IMR-90 (cell line): ENCODE results near the gene ADAMTS17. TPM values are rescaled to one million over a fixed set of nuclear protein-coding genes. Genes with fewer than 3 reads are reported as not detected.

ENCODE experiments used
- ATAC-seq: fragments of 200-7000 bp; cut with Tn5 transposase; 2 replicates; pipeline ENCODE4 v1.9.1; 2020; ENCODE audit warnings: low read depth, mild to moderate bottlenecking, moderate library complexity
- BruUV-seq: library from RNA; stranded (reverse); fragments of 400-500 nt; replicated peaks from 2 replicates; lab custom pipeline; 2021; lab: Mats Ljungman, UMichigan
- CTCF ChIA-PET: fragments of 300-600 bp; formaldehyde crosslinking; extraction: SDS; loops from one replicate; lab custom pipeline; 2021; ENCODE audit warnings: antibody characterized with exemption; lab: Yijun Ruan, JAX
- POLR2A ChIA-PET: fragments of 300-600 bp; sonication (Branson Sonifier 250); formaldehyde crosslinking; loops from one replicate; lab custom pipeline; 2022; ENCODE audit warnings: antibody characterized with exemption; ENCODE audit not compliant: unreplicated experiment; lab: Charles Lee
- DNase-seq: peaks from one replicate; pipeline ENCODE4 v3.0.0; 2013
- H2AFZ ChIP-seq: replicated peaks from 2 replicates; pipeline ENCODE3; 2013; ENCODE audit warnings: low read length, mild to moderate bottlenecking; ENCODE audit not compliant: poor library complexity
- H2AK5ac ChIP-seq: 2 replicates; pipeline ENCODE4 v1.6.1; 2013; ENCODE audit warnings: low read depth, low read length, inconsistent platforms
- H2AK9ac ChIP-seq: replicated peaks from 2 replicates; pipeline ENCODE3; 2013; ENCODE audit warnings: mild to moderate bottlenecking, low read depth, low read length, moderate library complexity; ENCODE audit not compliant: poor library complexity
- H2BK120ac ChIP-seq: 2 replicates; pipeline ENCODE4 v1.6.1; 2013; ENCODE audit warnings: low read depth, low read length, inconsistent platforms
- H2BK15ac ChIP-seq: 3 replicates; pipeline ENCODE4 v1.6.1; 2013; ENCODE audit warnings: low read depth, low read length, inconsistent platforms
- H2BK20ac ChIP-seq: 2 replicates; pipeline ENCODE4 v1.6.1; 2013; ENCODE audit warnings: low read depth, mild to moderate bottlenecking, inconsistent platforms, low read length, moderate library complexity
- H2BK5ac ChIP-seq: 2 replicates; pipeline ENCODE4 v1.6.1; 2013; ENCODE audit warnings: mild to moderate bottlenecking, low read depth, low read length, inconsistent platforms; ENCODE audit not compliant: poor library complexity, severe bottlenecking
- H3K14ac ChIP-seq: replicated peaks from 2 replicates; pipeline ENCODE4 v1.6.1; 2013; ENCODE audit warnings: low read depth, low read length, inconsistent platforms
- H3K18ac ChIP-seq: 2 replicates; pipeline ENCODE4 v1.6.1; 2013; ENCODE audit warnings: low read depth, low read length, control low read depth
- H3K23ac ChIP-seq: 2 replicates; pipeline ENCODE4 v1.6.1; 2013; ENCODE audit warnings: low read depth, low read length, inconsistent platforms
- H3K27ac ChIP-seq: 2 replicates; pipeline ENCODE4 v1.5.1; 2013; ENCODE audit warnings: mild to moderate bottlenecking, control low read depth, low read length; ENCODE audit not compliant: insufficient read depth
- H3K27me3 ChIP-seq: 2 replicates; pipeline ENCODE4 v1.6.1; 2013; ENCODE audit warnings: low read length; ENCODE audit not compliant: control insufficient read depth, insufficient read depth
- H3K36me3 ChIP-seq: 2 replicates; pipeline ENCODE4 v1.6.1; 2013; ENCODE audit warnings: low read length, mixed read lengths; ENCODE audit not compliant: control insufficient read depth, insufficient read depth
- H3K4ac ChIP-seq: 2 replicates; pipeline ENCODE4 v1.6.1; 2013; ENCODE audit warnings: low read depth, low read length, inconsistent platforms
- H3K4me1 ChIP-seq: 2 replicates; pipeline ENCODE4 v1.6.1; 2013; ENCODE audit warnings: low read length, mixed read lengths; ENCODE audit not compliant: control insufficient read depth, insufficient read depth
- H3K4me2 ChIP-seq: 2 replicates; pipeline ENCODE4 v1.6.1; 2013; ENCODE audit warnings: low read depth, mild to moderate bottlenecking, control low read depth, low read length, moderate library complexity
- H3K4me3 ChIP-seq: 2 replicates; pipeline ENCODE4 v1.5.1; 2013; ENCODE audit warnings: low read depth, mild to moderate bottlenecking, control low read depth, low read length, moderate library complexity; ENCODE audit not compliant: insufficient read depth
- H3K56ac ChIP-seq: 2 replicates; pipeline ENCODE4 v1.6.1; 2013; ENCODE audit warnings: low read length, inconsistent platforms; ENCODE audit not compliant: insufficient read depth; ENCODE audit errors: extremely low read depth
- H3K79me1 ChIP-seq, 2 experiments: 2 replicates each; pipeline ENCODE4 v1.6.1; 2013; ENCODE audit warnings: low read length in 2 of 2, inconsistent platforms in 1 of 2, low read depth in 1 of 2
- H3K9ac ChIP-seq: 2 replicates; pipeline ENCODE4 v1.6.1; 2013; ENCODE audit warnings: low read depth, low read length, control low read depth
- H3K9me1 ChIP-seq: 2 replicates; pipeline ENCODE4 v1.6.1; 2013; ENCODE audit warnings: low read length, inconsistent platforms; ENCODE audit not compliant: insufficient read depth
- H3K9me3 ChIP-seq: 2 replicates; pipeline ENCODE4 v1.6.1; 2013; ENCODE audit warnings: low read length; ENCODE audit not compliant: control insufficient read depth, insufficient read depth
- H4K20me1 ChIP-seq: 2 replicates; pipeline ENCODE4 v1.6.1; 2013; ENCODE audit warnings: low read length, inconsistent platforms; ENCODE audit not compliant: insufficient read depth
- H4K5ac ChIP-seq: 2 replicates; pipeline ENCODE4 v1.6.1; 2013; ENCODE audit warnings: mild to moderate bottlenecking, low read depth, low read length, control low read depth
- H4K8ac ChIP-seq, 2 experiments: 2 replicates each; pipeline ENCODE4 v1.6.1; 2013; ENCODE audit warnings: low read depth in 2 of 2, low read length in 2 of 2, control low read depth in 1 of 2, inconsistent platforms in 1 of 2
- H4K91ac ChIP-seq: 2 replicates; pipeline ENCODE4 v1.6.1; 2013; ENCODE audit warnings: low read depth, low read length, inconsistent platforms; ENCODE audit not compliant: insufficient read depth
- BHLHE40 ChIP-seq: fragments of 150-350 bp; IDR thresholded peaks from 2 replicates; pipeline ENCODE4 v1.6.1; 2016; ENCODE audit warnings: mild to moderate bottlenecking, low read depth, low read length
- CEBPB ChIP-seq: IDR thresholded peaks from 2 replicates; pipeline ENCODE4 v1.6.1; 2012; ENCODE audit warnings: low read depth, low read length, improper control_type of control experiment
- CHD1 ChIP-seq: IDR thresholded peaks from 2 replicates; pipeline ENCODE4 v1.6.1; 2012; ENCODE audit warnings: low read depth, low read length, improper control_type of control experiment
- CTCF ChIP-seq: conservative IDR thresholded peaks from 2 replicates; pipeline ENCODE4 v1.5.1; 2012; ENCODE audit warnings: mild to moderate bottlenecking, low read depth, low read length, improper control_type of control experiment
- ELK1 ChIP-seq: fragments of 150-350 bp; IDR thresholded peaks from 2 replicates; pipeline ENCODE4 v1.6.1; 2016; ENCODE audit warnings: low read depth, mild to moderate bottlenecking, low read length, moderate library complexity, borderline replicate concordance
- FOS ChIP-seq: fragments of 150-350 bp; IDR thresholded peaks from 2 replicates; pipeline ENCODE4 v1.6.1; 2016; ENCODE audit warnings: low read depth, low read length
- MAFK ChIP-seq: IDR thresholded peaks from 2 replicates; pipeline ENCODE4 v1.6.1; 2012; ENCODE audit warnings: low read depth, low read length, improper control_type of control experiment
- MAZ ChIP-seq: IDR thresholded peaks from 2 replicates; pipeline ENCODE4 v1.6.1; 2012; ENCODE audit warnings: low read depth, mild to moderate bottlenecking, low read length, improper control_type of control experiment, moderate library complexity, borderline replicate concordance
- MXI1 ChIP-seq: IDR thresholded peaks from 2 replicates; pipeline ENCODE4 v1.6.1; 2012; ENCODE audit warnings: low read depth, mild to moderate bottlenecking, low read length, moderate library complexity, borderline replicate concordance
- NFE2L2 ChIP-seq: fragments of 150-350 bp; IDR thresholded peaks from 2 replicates; pipeline ENCODE4 v1.6.1; 2016; ENCODE audit warnings: low read depth, mild to moderate bottlenecking, low read length
- POLR2A ChIP-seq: IDR thresholded peaks from 2 replicates; pipeline ENCODE4 v1.6.1; 2012; ENCODE audit warnings: mild to moderate bottlenecking, low read depth, low read length
- RAD21 ChIP-seq: IDR thresholded peaks from 2 replicates; pipeline ENCODE4 v1.6.1; 2012; ENCODE audit warnings: low read length, improper control_type of control experiment
- RCOR1 ChIP-seq: IDR thresholded peaks from 2 replicates; pipeline ENCODE4 v1.6.1; 2012; ENCODE audit warnings: mild to moderate bottlenecking, low read length, improper control_type of control experiment; ENCODE audit not compliant: insufficient replicate concordance
- RFX5 ChIP-seq: IDR thresholded peaks from 2 replicates; pipeline ENCODE4 v1.8.0; 2012; ENCODE audit warnings: low read depth, mild to moderate bottlenecking, low read length, moderate library complexity
- SMC3 ChIP-seq: fragments of 150-350 bp; IDR thresholded peaks from 2 replicates; pipeline ENCODE4 v1.6.1; 2016; ENCODE audit warnings: low read depth, mild to moderate bottlenecking, antibody characterized with exemption, low read length, moderate library complexity
- USF2 ChIP-seq: fragments of 150-350 bp; IDR thresholded peaks from 2 replicates; pipeline ENCODE4 v1.6.1; 2017; ENCODE audit warnings: mild to moderate bottlenecking, antibody characterized with exemption, low read length, low read depth
- WGBS, 2 experiments: methylation state at CpG; one replicate each; pipeline versions ENCODE4 v1.1.5 to v1.1.7; 2013; ENCODE audit warnings: missing lambda C conversion rate in 2 of 2; ENCODE audit not compliant: insufficient read length in 1 of 2; ENCODE audit errors: extremely low coverage in 2 of 2; 5-methylcytosine and 5-hydroxymethylcytosine counted together
- dilution Hi-C: fragments of 300-500 bp; cut with HindIII; formaldehyde crosslinking; loops from one replicate; pipeline ENCODE4 v1.14.3; 2018; ENCODE audit warnings: low sequenced_read_pairs; ENCODE audit not compliant: unreplicated experiment
- in situ Hi-C: fragments of 300-500 bp; cut with MboI; formaldehyde crosslinking; loops from 3 replicates; pipeline ENCODE4 v1.14.3; 2019; ENCODE audit warnings: low sequenced_read_pairs, inconsistent platforms, mixed read lengths
- intact Hi-C: fragments of 100-400 bp; cut with micrococcal nuclease; formaldehyde crosslinking; loops from 2 replicates; pipeline ENCODE4 v1.10.0; 2022
- polyA plus RNA-seq, 3 experiments: library from polyadenylated mRNA; depleted of rRNA; stranded (reverse); fragments of >200 nt; gene quantifications; 2 replicates each; pipeline ENCODE4 v1.2.3, GENCODE V29; 2012; ENCODE audit warnings: low replicate concordance in 1 of 3
- total RNA-seq: library from RNA; depleted of rRNA; stranded (reverse); fragments of >200 nt; gene quantifications from 2 replicates; pipeline ENCODE4 v1.2.3, GENCODE V29; 2012

ADAMTS17 gene
- total and polyA plus RNA-seq, 2 of the 4 experiments (the other 2 are of a cell fraction), result 0.03 TPM; not detected in 1

GRCh38 chr15:100264994-100265640 is 76.7 kb downstream of the ADAMTS17 start:
- in situ Hi-C loops, result no loop called here
- no peak for ATAC-seq

More at GRCh38 chr15:100264994-100265640, 76.7 kb downstream of the ADAMTS17 start:
- no peak overlapping the region for H2BK120ac ChIP-seq
- ChIA-PET CTCF (no interaction called here), POLR2A (no interaction called here)
- no peak overlapping the region for H2BK15ac ChIP-seq
- no peak overlapping the region for H2AK5ac ChIP-seq
- TF ChIP-seq CTCF, result no peak
- no peak for TF ChIP-seq MAFK
- no peak for TF ChIP-seq ELK1
- TF ChIP-seq RCOR1, result no peak
- TF ChIP-seq NFE2L2, result no peak
- no peak for TF ChIP-seq USF2
- no peak for TF ChIP-seq POLR2A
- no peak for TF ChIP-seq SMC3
- no peak for TF ChIP-seq MAZ
- no peak for TF ChIP-seq CHD1
- TF ChIP-seq FOS, result no peak
- no peak for TF ChIP-seq RAD21
- no peak for TF ChIP-seq BHLHE40
- TF ChIP-seq CEBPB, result no peak
- no peak for TF ChIP-seq RFX5
- no peak for TF ChIP-seq MXI1
- no peak overlapping the region for H3K18ac ChIP-seq
- H3K9me1 ChIP-seq, result no peaks in the 10 kb centered on the region
- no peaks in the 10 kb centered on the region for H3K36me3 ChIP-seq
- no peak overlapping the region for H3K4me2 ChIP-seq
- no peak overlapping the region for H2BK20ac ChIP-seq
- H2AK9ac ChIP-seq, result no peak overlapping the region
- H3K4me3 ChIP-seq, result no peak overlapping the region
- H3K23ac ChIP-seq, result no peak overlapping the region
- H3K9ac ChIP-seq, result no peak overlapping the region
- no peak overlapping the region for H3K56ac ChIP-seq
- H4K91ac ChIP-seq, result no peak overlapping the region
- H3K27ac ChIP-seq, result no peak overlapping the region
- no peak overlapping the region for H2BK5ac ChIP-seq
- H3K27me3 ChIP-seq, result no peaks in the 10 kb centered on the region
- H3K4ac ChIP-seq, result no peak overlapping the region
- H3K14ac ChIP-seq, result no peak overlapping the region
- H4K5ac ChIP-seq, result no peak overlapping the region
- WGBS, 2 experiments, result 33% methylated on average over 6 of the region's 21 CpGs; no CpG with 5 or more reads in 1 of the 2 experiments
- H3K79me1 ChIP-seq, result no peaks in the 10 kb centered on the region
- intact Hi-C loops (no loop called here), dilution Hi-C loops (no loop called here)
- H3K9me3 ChIP-seq, result peaks cover 37% of the 10 kb centered on the region
- no peak for DNase-seq
- no TSS peak for BruUV-seq
- no peak overlapping the region for H2AFZ ChIP-seq
- no peaks in the 10 kb centered on the region for H4K20me1 ChIP-seq
- H4K8ac ChIP-seq, result no peak overlapping the region
- no peaks in the 10 kb centered on the region for H3K4me1 ChIP-seq
